ENCODE data around the gene SAXO1.

DNA sequence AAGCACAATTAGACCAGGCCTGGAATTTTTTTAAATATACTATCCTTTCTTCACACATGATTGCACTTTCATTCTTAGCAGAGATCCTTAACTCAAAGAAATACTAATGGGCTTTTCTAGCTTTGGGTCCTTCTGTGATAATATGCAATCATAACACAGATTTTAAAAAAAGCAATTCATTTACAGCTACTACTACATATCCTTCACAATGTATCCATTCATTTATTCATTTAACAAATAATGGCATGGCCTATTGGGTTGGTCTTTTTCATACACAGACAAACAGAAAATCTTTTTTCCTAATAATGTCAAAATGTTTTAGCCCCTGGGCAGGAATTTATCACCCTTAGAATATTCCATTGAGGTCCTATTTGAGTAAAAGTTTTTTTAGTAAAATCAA lies 47.0 kb downstream of the SAXO1 start:
- TF ChIP-seq, protein P1, sequence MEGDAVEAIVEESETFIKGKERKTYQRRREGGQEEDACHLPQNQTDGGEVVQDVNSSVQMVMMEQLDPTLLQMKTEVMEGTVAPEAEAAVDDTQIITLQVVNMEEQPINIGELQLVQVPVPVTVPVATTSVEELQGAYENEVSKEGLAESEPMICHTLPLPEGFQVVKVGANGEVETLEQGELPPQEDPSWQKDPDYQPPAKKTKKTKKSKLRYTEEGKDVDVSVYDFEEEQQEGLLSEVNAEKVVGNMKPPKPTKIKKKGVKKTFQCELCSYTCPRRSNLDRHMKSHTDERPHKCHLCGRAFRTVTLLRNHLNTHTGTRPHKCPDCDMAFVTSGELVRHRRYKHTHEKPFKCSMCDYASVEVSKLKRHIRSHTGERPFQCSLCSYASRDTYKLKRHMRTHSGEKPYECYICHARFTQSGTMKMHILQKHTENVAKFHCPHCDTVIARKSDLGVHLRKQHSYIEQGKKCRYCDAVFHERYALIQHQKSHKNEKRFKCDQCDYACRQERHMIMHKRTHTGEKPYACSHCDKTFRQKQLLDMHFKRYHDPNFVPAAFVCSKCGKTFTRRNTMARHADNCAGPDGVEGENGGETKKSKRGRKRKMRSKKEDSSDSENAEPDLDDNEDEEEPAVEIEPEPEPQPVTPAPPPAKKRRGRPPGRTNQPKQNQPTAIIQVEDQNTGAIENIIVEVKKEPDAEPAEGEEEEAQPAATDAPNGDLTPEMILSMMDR (IDR thresholded peaks at IDR 0.05) = no peak
- TF ChIP-seq EZH2 (IDR thresholded peaks at IDR 0.05) = no peak

All from neural progenitor cell (in vitro differentiated cells).